Osteoblast (primary cell): ENCODE measurements around the gene RABGAP1L. TPM values are rescaled to one million over a fixed set of nuclear protein-coding genes. Genes with fewer than 3 reads are reported as not detected.

ENCODE experiments used
- DNase-seq: peaks from one replicate; pipeline ENCODE4 v3.0.0; 2011; ENCODE audit warnings: low spot score, mixed read lengths; ENCODE audit not compliant: insufficient read length; ENCODE audit errors: missing footprints
- H2AFZ ChIP-seq: 2 replicates; pipeline ENCODE4 v1.6.0; 2011; ENCODE audit warnings: mild to moderate bottlenecking, low read length
- H3K27ac ChIP-seq: 2 replicates; pipeline ENCODE4 v1.5.1; 2011; ENCODE audit warnings: mild to moderate bottlenecking, low read depth, low read length, moderate library complexity
- H3K27me3 ChIP-seq: 2 replicates; pipeline ENCODE4 v1.6.0; 2012; ENCODE audit warnings: mild to moderate bottlenecking, control low read depth, inconsistent platforms, low read length, moderate library complexity; ENCODE audit not compliant: insufficient read depth
- H3K36me3 ChIP-seq: 2 replicates; pipeline ENCODE4 v1.5.1; 2011; ENCODE audit warnings: mild to moderate bottlenecking, low read length, control low read depth, moderate library complexity; ENCODE audit not compliant: insufficient read depth
- H3K4me1 ChIP-seq: 2 replicates; pipeline ENCODE4 v1.5.1; 2011; ENCODE audit warnings: mild to moderate bottlenecking, low read length, control low read depth, moderate library complexity; ENCODE audit not compliant: insufficient read depth
- H3K4me2 ChIP-seq: 2 replicates; pipeline ENCODE4 v1.6.0; 2011; ENCODE audit warnings: mild to moderate bottlenecking, low read length; ENCODE audit not compliant: insufficient read depth
- H3K4me3 ChIP-seq: fragments of 200-600 bp; sonication (generic); 3 replicates; pipeline ENCODE4 v1.5.1; 2012; ENCODE audit warnings: mild to moderate bottlenecking, low read length, inconsistent platforms; ENCODE audit not compliant: insufficient read depth
- H3K79me2 ChIP-seq: 2 replicates; pipeline ENCODE4 v1.6.0; 2012; ENCODE audit warnings: mild to moderate bottlenecking, low read length, control low read depth, inconsistent platforms; ENCODE audit not compliant: insufficient read depth
- H3K9me3 ChIP-seq: 2 replicates; pipeline ENCODE4 v1.5.1; 2011; ENCODE audit warnings: low read depth, low read length, control low read depth
- H4K20me1 ChIP-seq: 2 replicates; pipeline ENCODE4 v1.6.0; 2012; ENCODE audit warnings: mild to moderate bottlenecking, low read length, control low read depth; ENCODE audit not compliant: insufficient read depth
- CTCF ChIP-seq: IDR thresholded peaks from 2 replicates; pipeline ENCODE4 v1.5.1; 2011; ENCODE audit warnings: mild to moderate bottlenecking, low read depth, low read length, moderate library complexity; ENCODE audit errors: extremely low read depth
- total RNA-seq: library from RNA; depleted of rRNA; stranded (reverse); fragments of >200 nt; gene quantifications from 2 replicates; pipeline ENCODE4 v1.2.3, GENCODE V29; 2012

Gene RABGAP1L
- total RNA-seq, 1 donor = 30.0 TPM

- H3K27ac ChIP-seq = no peak overlapping the region
- H3K36me3 ChIP-seq = no peaks in the 10 kb centered on the region
- no peak overlapping the region for H3K4me2 ChIP-seq
- H2AFZ ChIP-seq = no peak overlapping the region
- H3K9me3 ChIP-seq = no peaks in the 10 kb centered on the region
- TF ChIP-seq CTCF = no peak
- H3K4me1 ChIP-seq = peaks cover 2% of the 10 kb centered on the region
- no peak overlapping the region for H3K4me3 ChIP-seq
- no peaks in the 10 kb centered on the region for H3K27me3 ChIP-seq
- no peak for DNase-seq
- no peaks in the 10 kb centered on the region for H3K79me2 ChIP-seq
- no peaks in the 10 kb centered on the region for H4K20me1 ChIP-seq
Observed at GRCh38 chr1:174686213-174686612, 526.9 kb downstream of the RABGAP1L start.

GRCh38 chr1:174689524-174689923 lies 530.2 kb downstream of the RABGAP1L start:
- no peaks in the 10 kb centered on the region for H3K27me3 ChIP-seq
- H3K79me2 ChIP-seq = no peaks in the 10 kb centered on the region
- H4K20me1 ChIP-seq = no peaks in the 10 kb centered on the region
- no peaks in the 10 kb centered on the region for H3K36me3 ChIP-seq
- no peak overlapping the region for H3K27ac ChIP-seq
- H3K4me2 ChIP-seq = no peak overlapping the region
- no peaks in the 10 kb centered on the region for H3K9me3 ChIP-seq
- no peak overlapping the region for H3K4me3 ChIP-seq
- H2AFZ ChIP-seq = no peak overlapping the region
- no peak for TF ChIP-seq CTCF
- no peaks in the 10 kb centered on the region for H3K4me1 ChIP-seq
- DNase-seq = no peak

- no peak overlapping the region for H3K4me3 ChIP-seq
- H4K20me1 ChIP-seq = no peaks in the 10 kb centered on the region
- no peak for TF ChIP-seq CTCF
Observed at GRCh38 chr1:174690266-174690665, 530.9 kb downstream of the RABGAP1L start.

GRCh38 chr1:174692313-174692712 lies 533.0 kb downstream of the RABGAP1L start:
- Histone ChIP-seq H3K4me1 (no peaks in the 10 kb centered on the region), H3K4me3 (no peak overlapping the region), H3K9me3 (no peaks in the 10 kb centered on the region), H2AFZ (no peak overlapping the region), H3K36me3 (no peaks in the 10 kb centered on the region), H3K27ac (no peak overlapping the region), H3K79me2 (no peaks in the 10 kb centered on the region), H3K4me2 (no peak overlapping the region), H3K27me3 (no peaks in the 10 kb centered on the region), H4K20me1 (no peaks in the 10 kb centered on the region)
- peak; percentile 11 for TF ChIP-seq CTCF
- no peak for DNase-seq

More at GRCh38 chr1:174690266-174690665, 530.9 kb downstream of the RABGAP1L start:
- no peak for DNase-seq
- no peaks in the 10 kb centered on the region for H3K27me3 ChIP-seq
- H3K36me3 ChIP-seq = no peaks in the 10 kb centered on the region
- no peaks in the 10 kb centered on the region for H3K79me2 ChIP-seq
- H3K9me3 ChIP-seq = no peaks in the 10 kb centered on the region
- no peaks in the 10 kb centered on the region for H3K4me1 ChIP-seq
- H3K27ac ChIP-seq = no peak overlapping the region
- no peak overlapping the region for H2AFZ ChIP-seq
- H3K4me2 ChIP-seq = no peak overlapping the region
